BJ (cell line): ENCODE results near the gene P2RX3. TPM values are rescaled to one million over a fixed set of nuclear protein-coding genes. Genes with fewer than 3 reads are reported as not detected.

ENCODE experiments used
- CTCF ChIA-PET: fragments of 350-600 bp; formaldehyde crosslinking; extraction: SDS; loops from one replicate; lab custom pipeline; 2021; ENCODE audit warnings: antibody characterized with exemption, inconsistent platforms; lab: Yijun Ruan, JAX
- POLR2A ChIA-PET: fragments of 300-600 bp; sonication (Branson Sonifier 250); formaldehyde crosslinking; extraction: SDS; loops from one replicate; lab custom pipeline; 2021; ENCODE audit warnings: antibody characterized with exemption; lab: Charles Lee
- DNase-seq: peaks from one replicate; pipeline ENCODE4 v3.0.0-alpha.2; 2011; ENCODE audit warnings: low read depth
- H3K27me3 ChIP-seq: 2 replicates; pipeline ENCODE4 v1.6.0; 2011; ENCODE audit warnings: low read length; ENCODE audit not compliant: control insufficient read depth, insufficient read depth
- H3K36me3 ChIP-seq: 2 replicates; pipeline ENCODE4 v1.5.1; 2011; ENCODE audit warnings: low read length; ENCODE audit not compliant: control insufficient read depth, insufficient read depth
- H3K4me3 ChIP-seq: 2 replicates; pipeline ENCODE4 v1.5.1; 2011; ENCODE audit warnings: low read depth, mild to moderate bottlenecking, control low read depth, low read length
- polyA plus RNA-seq: library from polyadenylated mRNA; depleted of rRNA; stranded (reverse); fragments of >200 nt; gene quantifications from 2 replicates; pipeline ENCODE4 v1.2.3, GENCODE V29; 2011
- TF ChIP-seq, protein P1 (sequence below): IDR thresholded peaks from 2 replicates; pipeline ENCODE4 v1.5.1; 2011; ENCODE audit warnings: low read depth, mild to moderate bottlenecking, control low read depth, inconsistent platforms, low read length, moderate library complexity; ENCODE audit not compliant: insufficient read depth

The P2RX3 gene
- polyA plus RNA-seq, 1 experiment, result not detected

GRCh38 chr11:57314221-57314973, 23.8 kb upstream of the P2RX3 start:
- CTCF ChIA-PET, result no interaction called here
- no peak for DNase-seq
- H3K36me3 ChIP-seq, result peaks cover 72% of the 10 kb centered on the region
- no peak overlapping the region for H3K4me3 ChIP-seq
- TF ChIP-seq, protein P1, sequence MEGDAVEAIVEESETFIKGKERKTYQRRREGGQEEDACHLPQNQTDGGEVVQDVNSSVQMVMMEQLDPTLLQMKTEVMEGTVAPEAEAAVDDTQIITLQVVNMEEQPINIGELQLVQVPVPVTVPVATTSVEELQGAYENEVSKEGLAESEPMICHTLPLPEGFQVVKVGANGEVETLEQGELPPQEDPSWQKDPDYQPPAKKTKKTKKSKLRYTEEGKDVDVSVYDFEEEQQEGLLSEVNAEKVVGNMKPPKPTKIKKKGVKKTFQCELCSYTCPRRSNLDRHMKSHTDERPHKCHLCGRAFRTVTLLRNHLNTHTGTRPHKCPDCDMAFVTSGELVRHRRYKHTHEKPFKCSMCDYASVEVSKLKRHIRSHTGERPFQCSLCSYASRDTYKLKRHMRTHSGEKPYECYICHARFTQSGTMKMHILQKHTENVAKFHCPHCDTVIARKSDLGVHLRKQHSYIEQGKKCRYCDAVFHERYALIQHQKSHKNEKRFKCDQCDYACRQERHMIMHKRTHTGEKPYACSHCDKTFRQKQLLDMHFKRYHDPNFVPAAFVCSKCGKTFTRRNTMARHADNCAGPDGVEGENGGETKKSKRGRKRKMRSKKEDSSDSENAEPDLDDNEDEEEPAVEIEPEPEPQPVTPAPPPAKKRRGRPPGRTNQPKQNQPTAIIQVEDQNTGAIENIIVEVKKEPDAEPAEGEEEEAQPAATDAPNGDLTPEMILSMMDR, result no peak
- POLR2A ChIA-PET, result no interaction called here
- no peaks in the 10 kb centered on the region for H3K27me3 ChIP-seq

DNA sequence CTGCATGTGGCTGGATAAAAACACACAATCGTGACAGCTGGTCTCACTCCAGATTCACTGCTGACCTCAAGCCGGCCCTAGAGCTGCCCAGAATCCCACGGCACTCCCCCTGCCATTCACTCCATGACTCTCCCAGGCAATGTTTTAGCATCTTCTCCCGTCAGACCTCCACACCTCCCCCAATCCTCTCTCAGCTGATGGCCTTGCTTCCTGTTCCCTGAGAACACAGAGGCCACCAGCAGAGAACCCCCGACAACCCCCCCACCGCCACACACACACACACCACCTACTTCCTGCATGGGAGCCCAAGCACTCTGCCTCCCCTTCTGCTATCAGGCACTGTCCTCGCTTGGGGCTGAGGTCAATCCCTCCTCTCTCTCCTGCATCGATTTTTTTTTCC, 22.7 kb upstream of the P2RX3 start:
- ChIA-PET CTCF (no interaction called here), POLR2A (no interaction called here)
- H3K36me3 ChIP-seq, result peaks cover 68% of the 10 kb centered on the region

GRCh38 chr11:57316017-57316416, 22.1 kb upstream of the P2RX3 start:
- TF ChIP-seq, protein P1, result no peak
- DNase-seq, result no peak
- H3K4me3 ChIP-seq, result no peak overlapping the region
- CTCF ChIA-PET, result no interaction called here
- H3K27me3 ChIP-seq, result no peaks in the 10 kb centered on the region
- peaks cover 66% of the 10 kb centered on the region for H3K36me3 ChIP-seq
- POLR2A ChIA-PET, result no interaction called here

More for the DNA sequence above, 22.7 kb upstream of the P2RX3 start:
- DNase-seq, result no peak
- no peak overlapping the region for H3K4me3 ChIP-seq
- no peaks in the 10 kb centered on the region for H3K27me3 ChIP-seq
- TF ChIP-seq, protein P1, result no peak

GRCh38 chr11:57318178-57318577, 20.0 kb upstream of the P2RX3 start:
- Histone ChIP-seq H3K27me3 (no peaks in the 10 kb centered on the region), H3K36me3 (peaks cover 59% of the 10 kb centered on the region), H3K4me3 (no peak overlapping the region)
- TF ChIP-seq, protein P1, result no peak
- DNase-seq, result no peak
- ChIA-PET CTCF (interaction anchor here (1.0 to 1.4 kb wide), 2 partner anchors 40 to 1822 kb away, joined by 3 read pairs; no protein-coding TSS in a partner anchor), POLR2A (no interaction called here)

- H3K36me3 ChIP-seq, result peaks cover 43% of the 10 kb centered on the region
- no peak overlapping the region for H3K4me3 ChIP-seq
- TF ChIP-seq, protein P1, result no peak
- ChIA-PET CTCF (interaction anchor here (1.3 to 1.5 kb wide), 3 partner anchors 26 to 42 kb away, joined by 3 to 4 read pairs (median 3); no protein-coding TSS in a partner anchor), POLR2A (interaction anchor here (0.6 kb wide), 1 partner anchor 9 kb away, joined by 3 read pairs; no protein-coding TSS in a partner anchor)
- DNase-seq, result no peak
- no peaks in the 10 kb centered on the region for H3K27me3 ChIP-seq
These were observed 18.0 kb upstream of the P2RX3 start for GRCh38 chr11:57320067-57320718.
